Stimulated activated CD4-positive, alpha-beta T cell treated with anti-CD3 and anti-CD28 coated beads, Interleukin-1b, Interleukin-23, amount 100 ng/mL, for 4 hours (primary cell): ENCODE data around the gene PBX3.

Source experiments
- DNase-seq, 2 donors: peaks; one replicate each; pipeline ENCODE4 v3.0.0-alpha.2; 2020; ENCODE audit warnings: low read depth in 2 of 2

The PBX3 gene

GRCh38 chr9:125995706-125996105, 248.5 kb downstream of the PBX3 start:
- no peak for DNase-seq

GRCh38 chr9:125996791-125997190, 249.6 kb downstream of the PBX3 start:
- DNase-seq: no peak

GRCh38 chr9:125997196-125997823, 250.1 kb downstream of the PBX3 start:
- DNase-seq: no peak

GRCh38 chr9:125998837-125999503, 251.8 kb downstream of the PBX3 start:
- DNase-seq: no peak

- no peak for DNase-seq
These were observed 252.3 kb downstream of the PBX3 start for GRCh38 chr9:125999504-125999881.

- DNase-seq: no peak
These were observed 253.1 kb downstream of the PBX3 start for GRCh38 chr9:126000256-126000655.

GRCh38 chr9:126000731-126001580, 253.8 kb downstream of the PBX3 start:
- no peak for DNase-seq

GRCh38 chr9:126001581-126002225, 254.5 kb downstream of the PBX3 start:
- DNase-seq: no peak

GRCh38 chr9:126002476-126003350, 255.5 kb downstream of the PBX3 start:
- no peak for DNase-seq

GRCh38 chr9:126009047-126009446, 261.9 kb downstream of the PBX3 start:
- no peak for DNase-seq

GRCh38 chr9:126014726-126015125, 267.6 kb downstream of the PBX3 start:
- DNase-seq: no peak

GRCh38 chr9:126015424-126015823, 268.3 kb downstream of the PBX3 start:
- DNase-seq: no peak

GRCh38 chr9:126016579-126017290, 269.6 kb downstream of the PBX3 start:
- no peak for DNase-seq
